ENCODE data around the gene CALM1.
A peak's percentile ranks its signal among the peaks of the same experiment; 100 is the strongest.

CALM1 gene

DNA sequence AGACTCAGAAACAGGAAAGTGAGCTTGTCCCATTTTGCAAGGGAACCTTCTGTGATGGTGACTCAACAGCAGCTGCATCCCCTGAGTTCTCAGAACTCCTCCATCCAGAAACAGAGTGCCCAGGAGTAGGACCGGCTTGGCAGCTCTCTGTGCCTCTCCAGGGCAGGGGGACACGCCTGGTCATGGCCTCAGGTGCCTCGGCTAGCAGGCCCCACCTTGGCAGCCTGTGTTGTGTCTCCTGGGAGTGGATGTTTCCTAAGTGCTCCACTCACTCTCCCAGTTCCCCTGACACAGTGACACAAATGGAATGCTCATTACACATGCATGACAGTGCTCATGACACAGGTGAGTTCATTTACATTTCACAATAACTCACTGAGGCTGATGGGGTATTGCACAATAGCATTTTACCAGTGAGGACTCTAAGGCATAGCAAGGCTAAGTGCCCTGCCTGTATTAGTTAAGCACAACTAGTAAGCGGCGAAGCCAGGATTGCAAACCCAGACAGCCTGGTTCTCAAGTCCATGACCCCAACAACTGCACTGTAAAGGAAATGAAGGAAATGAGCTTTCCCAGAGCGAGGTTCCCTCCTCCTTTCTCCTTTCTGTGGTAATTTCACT lies 47.4 kb downstream of the CALM1 start:
- peak in 1 of 2 donors; percentile 17 for DNase-seq

DNA sequence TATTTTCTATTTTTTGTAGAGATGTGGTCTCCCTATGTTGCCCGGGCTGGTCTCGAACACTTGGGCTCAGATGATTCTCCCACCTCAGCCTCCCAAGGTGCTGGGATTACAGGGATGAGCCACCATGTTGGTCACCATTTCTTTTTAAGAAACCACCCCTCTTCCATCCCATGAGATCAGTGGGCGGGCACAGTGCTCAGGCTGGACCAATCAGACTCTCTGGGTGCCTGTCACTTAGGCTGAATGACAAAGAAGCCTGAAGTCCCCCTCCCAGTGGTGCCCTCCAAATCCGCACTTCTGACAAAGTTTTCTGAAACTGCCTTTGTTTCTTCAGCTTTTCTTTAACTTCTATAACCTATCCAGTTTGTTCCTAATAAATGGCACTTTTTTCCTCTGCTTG lies 48.2 kb downstream of the CALM1 start:
- DNase-seq: no peak

DNA sequence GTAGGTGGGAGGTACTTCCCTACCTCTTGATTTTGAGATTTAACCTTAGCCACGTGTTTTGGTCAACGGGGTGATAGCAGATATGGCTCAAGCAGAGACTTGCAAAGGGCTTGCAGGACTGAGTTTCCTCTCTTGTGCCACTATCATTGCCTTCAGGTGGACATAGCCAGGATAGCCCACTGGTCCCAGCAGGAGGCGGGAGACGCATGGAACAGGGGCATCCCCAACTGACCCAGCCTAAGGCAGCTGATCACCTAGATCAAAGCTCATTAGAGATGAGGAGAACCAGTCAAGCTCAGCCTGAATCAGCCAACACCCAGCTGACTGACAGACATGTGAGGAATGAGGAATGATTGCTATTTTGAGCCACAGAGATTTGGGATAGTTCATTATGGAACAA lies 49.6 kb downstream of the CALM1 start:
- DNase-seq: no peak

DNA sequence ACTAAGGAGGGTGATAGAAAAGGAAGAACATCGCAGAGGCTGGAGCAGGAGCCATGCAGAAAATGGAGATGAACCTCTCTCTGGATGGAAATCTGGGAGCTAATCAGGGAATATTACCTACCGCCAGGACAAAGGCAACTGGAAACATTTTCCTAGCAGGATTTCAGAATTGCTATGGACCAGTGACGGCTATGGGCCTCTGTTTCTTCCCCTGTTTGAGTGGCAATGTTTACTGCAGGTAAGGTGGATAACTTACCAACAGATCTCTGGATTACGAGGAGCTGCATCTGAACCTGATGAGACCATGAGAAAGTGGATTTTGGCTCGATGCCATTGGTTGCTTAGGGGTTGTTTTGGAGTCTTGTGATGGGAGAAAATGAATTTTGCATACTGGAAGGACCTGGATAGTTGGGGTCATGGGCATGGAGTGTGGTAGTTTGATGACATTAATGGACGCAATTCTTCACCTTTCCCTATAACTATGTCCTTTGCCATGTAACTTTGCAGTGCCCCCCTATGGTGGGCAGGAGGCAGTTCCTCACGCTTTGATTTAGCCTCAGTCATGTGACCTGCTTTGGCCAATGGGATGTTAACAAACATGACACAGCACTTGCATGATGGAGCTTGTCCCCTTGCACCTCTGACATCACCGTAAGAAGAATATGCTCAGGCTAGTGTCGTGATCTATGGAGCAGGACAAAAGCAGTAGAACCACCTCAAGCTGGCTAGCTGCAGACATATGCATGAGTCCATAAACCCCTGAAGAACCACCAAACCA lies 51.1 kb downstream of the CALM1 start:
- DNase-seq: no peak

DNA sequence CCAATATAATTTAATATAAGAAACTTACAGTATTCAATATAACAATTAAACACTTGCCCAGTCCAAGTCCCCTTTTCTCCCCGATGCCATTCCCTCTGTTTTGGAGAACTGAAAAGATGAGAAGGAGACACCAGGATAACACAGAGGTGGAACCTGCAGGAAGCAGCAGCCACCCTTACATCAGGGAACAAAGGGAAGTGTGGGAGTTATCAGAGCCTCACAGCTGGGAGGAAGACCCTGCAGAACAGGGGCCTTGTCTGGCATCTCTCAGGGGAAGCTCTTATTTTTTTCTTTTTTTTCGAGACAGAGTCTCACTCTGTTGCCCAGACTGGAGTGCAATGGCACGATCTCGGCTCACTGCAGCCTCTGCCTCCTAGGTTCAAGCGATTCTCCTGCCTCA lies 52.6 kb downstream of the CALM1 start:
- DNase-seq: no peak

DNA sequence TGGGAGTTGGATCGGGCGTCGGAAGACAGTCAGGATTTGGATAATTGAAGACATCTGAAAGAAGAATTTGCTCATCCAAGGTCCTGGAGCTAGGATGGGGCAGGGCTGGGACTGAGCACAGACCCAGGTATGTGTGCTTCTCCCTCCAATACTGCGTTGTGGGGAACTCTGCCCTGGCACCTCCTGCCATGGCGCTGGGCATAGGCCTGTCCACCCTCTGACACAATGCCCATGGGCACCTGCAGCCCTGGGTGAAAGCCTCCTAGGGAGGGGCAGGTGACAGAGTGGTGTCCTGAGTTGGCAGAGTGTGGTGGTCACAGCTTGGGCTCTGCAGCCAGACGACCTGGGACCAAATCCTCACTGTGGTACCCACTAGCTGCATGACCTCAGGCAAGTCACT lies 53.3 kb downstream of the CALM1 start:
- DNase-seq: no peak

DNA sequence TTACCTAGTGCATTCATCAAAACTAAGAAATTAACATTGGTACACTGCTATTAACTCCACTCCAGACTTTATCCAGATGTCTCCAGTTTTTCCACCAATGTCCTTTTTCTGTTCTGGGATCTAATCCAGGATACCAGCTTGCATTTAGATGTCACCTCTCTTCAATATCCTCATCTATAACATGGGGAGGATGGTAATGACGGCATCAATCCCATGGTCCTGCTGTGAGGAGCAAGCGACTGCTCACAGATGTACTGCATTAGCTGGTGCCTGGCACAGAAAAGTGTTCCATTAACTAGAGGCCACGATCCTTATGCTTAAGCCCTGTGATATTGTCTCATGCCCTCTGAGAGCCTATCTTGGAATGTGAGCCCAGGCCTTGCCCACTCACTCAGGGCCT lies 53.8 kb downstream of the CALM1 start:
- DNase-seq: no peak

DNA sequence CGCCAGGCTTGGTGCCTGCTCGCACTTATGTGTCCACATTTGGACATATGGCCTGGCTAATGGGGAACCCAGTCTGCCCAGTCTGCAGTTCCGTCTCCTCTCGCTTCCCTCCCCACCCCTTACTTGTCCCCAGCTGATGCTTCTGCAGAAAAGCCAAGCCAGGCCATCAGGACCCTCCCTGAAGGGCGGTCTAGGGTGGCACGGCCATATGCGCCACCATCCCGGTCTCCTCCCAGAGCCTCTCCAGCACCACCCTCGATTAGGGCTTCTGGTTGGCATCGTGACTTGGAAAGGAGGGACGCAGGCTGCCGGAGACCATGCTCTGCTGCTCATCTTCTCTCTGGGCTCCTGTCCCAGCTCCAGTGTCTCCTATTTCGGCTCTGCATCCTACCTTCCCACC lies 54.6 kb downstream of the CALM1 start:
- DNase-seq: no peak

DNA sequence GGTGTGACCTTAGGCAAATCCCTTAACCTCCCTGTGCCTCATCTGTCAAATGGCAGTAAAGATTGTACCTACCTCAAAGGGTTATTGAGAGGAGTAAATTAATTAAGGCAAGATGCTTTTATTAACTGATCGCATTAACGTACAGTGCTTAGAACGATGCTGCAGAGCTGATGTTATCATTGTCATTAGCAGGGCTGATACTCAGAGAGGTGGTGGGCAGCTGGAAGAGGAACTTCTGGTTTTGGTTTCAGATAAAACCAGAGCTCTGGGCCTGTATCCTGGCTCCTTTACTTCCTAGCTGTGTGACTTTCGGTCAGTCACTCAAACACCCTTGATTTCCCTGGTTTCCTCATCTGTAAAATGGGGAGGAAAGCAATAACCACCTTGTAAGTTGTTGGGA lies 55.1 kb downstream of the CALM1 start:
- DNase-seq: no peak

DNA sequence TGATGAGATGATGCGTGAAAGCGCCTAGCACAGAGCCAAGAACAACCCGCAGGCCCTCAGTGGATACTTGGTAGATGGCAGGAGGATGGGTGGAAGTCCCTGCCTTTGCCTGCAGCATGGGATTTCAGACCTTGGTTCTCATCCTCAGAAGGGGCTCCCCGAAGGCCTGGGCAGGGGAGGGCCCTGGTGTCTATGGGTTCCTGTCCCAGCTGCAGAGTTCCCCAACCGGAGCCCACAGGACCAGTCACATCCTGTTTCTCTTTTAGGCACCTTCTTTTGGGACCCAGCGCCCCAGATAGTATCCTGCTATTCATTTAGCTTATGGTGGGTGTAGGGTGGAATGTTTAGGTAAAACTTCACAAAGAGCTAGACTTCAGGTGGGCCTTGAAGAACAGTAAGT lies 55.5 kb downstream of the CALM1 start:
- DNase-seq: no peak

DNA sequence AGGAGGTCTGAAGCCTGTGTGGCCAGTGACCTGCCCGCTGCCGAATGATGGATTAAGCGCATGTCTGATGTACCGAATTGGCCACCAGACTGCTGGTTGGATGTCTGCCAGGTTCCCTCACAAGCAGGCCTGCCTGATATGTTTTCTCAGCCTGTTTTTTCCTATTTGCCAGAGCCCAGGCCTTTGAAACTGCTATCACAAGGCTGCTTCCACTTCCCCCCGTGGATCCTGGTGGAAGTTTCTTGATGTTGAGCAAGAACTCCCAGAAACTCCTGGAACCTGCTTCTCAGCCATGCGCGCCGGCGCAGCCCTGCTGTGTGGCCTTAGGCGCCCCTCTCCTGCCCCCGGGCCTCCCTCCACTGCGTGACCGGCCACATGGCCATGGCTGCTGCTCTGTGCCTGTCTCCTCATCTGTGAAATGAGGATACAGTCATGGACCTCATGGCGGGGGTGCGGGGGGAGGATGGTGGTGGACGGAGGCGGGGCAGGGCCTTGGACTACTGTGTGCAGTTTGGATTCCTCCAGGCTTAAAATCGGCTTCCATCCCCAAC lies 56.6 kb downstream of the CALM1 start:
- DNase-seq: peak; percentile 38 to 56

DNA sequence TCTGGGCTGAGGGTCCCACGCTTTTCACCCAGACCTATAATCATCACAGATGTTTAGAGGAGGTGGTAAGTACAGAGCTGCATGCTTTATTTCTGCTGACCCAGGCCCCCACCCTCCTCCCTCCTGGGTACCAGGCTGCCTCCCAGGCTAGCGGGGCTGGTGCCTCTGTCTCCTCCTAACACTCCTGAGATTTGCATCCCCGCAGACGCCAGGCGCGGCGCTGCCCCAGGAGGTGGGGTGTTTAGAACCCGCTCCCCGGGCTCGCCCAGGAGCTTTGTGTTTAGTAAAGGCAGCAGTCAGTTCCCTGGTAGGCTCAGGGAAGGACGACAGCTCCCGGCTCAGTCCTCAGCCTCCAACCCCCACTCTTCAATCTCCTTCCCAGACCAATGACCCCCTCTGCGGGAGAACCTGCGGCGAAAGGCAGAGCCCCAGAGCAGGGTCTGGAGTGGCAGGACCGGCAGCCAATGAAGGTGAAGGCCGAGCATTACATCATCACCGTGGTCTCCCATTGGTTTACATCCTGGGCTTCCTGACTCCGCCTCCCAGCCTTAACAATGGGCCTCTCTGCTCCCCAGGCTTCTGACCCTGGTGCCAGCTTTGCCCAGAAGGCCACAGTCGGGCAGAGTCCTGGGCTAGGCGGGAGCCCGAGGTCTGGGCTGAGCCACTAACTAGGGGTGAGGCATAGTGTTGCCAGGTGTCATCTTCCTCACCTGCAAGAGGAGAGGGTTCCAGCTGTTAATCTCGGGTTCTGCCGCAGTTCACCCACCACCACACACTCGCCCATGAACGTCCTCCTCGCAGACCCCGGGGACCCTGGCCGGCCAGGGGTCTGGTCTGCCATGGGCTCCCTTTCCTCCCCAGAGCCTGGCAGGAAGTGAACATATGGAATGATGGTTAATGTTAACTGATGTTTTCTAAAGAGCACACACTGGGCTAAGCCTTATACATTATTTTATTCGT lies 57.5 kb downstream of the CALM1 start:
- peak; percentile 97 to 98 for DNase-seq

DNA sequence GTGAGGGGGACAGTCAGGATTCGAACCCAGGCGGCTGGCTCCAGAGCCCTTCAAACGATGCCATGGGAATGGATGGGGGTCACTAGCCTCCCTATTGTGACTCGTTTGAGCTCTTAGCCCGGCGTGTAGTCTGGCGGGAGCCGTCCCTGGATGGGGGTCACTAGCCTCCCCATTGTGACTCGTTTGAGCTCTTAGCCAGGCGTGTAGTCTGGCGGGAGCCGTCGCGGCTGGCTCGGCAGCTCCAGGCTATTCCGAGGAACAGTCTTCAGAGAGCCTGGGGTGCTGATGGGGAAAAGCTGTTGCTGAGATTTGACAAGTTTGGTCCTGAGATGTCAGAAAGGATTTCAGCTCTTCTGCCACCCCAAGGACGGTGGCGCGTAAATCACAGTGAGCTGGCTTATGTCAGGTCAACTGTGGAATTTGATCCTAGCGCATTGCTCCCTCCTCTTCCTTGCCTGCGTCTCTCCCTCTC lies 58.3 kb downstream of the CALM1 start:
- DNase-seq: no peak

DNA sequence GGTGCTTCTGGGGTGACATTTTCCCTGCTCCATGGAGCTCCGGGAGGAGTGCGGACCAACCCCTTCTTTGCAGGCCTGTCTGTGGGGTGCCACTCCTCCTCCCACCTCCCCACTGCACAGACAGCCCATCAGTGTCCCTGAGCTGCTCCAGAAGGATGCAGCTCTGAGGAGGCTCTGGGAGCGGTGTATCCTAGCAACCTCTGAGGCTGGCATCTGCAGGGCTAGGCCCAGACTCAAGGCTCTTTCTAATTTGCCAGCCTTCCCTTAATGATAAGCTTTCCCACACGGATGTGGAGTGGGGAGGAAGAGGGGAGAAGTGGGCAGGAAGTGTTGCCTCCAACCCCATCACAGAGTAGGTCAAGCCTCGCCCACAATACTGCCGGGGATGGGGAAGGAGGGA lies 59.7 kb downstream of the CALM1 start:
- peak in 1 of 2 donors; percentile 8 for DNase-seq

DNA sequence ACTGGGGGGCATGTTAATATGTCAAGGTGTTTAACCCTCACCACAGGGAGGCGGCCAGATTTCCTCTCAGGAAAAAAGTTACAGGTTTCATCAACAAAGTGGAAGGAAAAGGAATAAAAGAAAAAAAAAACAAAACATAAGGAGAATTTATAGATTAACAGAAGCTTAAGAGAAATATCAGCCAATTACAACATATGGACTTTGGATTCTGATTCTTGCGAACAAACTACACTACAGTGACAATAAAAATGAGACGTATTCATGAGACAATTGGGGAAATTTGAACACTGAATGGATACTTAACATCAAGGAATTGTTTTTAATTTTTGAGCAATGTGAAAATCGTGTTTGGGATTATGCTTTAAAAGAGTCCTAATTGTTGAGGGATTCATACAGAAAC lies 60.4 kb downstream of the CALM1 start:
- no peak for DNase-seq

Data from hippocampal formation (tissue), 2 donors.